Mesenchymal stem cell (in vitro differentiated cells and primary cell): ENCODE measurements around the gene DKKL1.

Source experiments
- DNase-seq: peaks from one replicate; pipeline ENCODE4 v3.0.0-alpha.2; 2013
- H2AFZ ChIP-seq: one replicate; pipeline ENCODE4 v1.6.1; 2013; ENCODE audit warnings: low read depth, mild to moderate bottlenecking, control low read depth, inconsistent platforms, low read length, moderate library complexity
- H2AK5ac ChIP-seq: 2 replicates; pipeline ENCODE4 v1.6.1; 2013; ENCODE audit warnings: low read length, moderate library complexity, mild to moderate bottlenecking, inconsistent platforms; ENCODE audit not compliant: severe bottlenecking
- H2BK120ac ChIP-seq: one replicate; pipeline ENCODE4 v1.6.1; 2013; ENCODE audit warnings: low read depth, mild to moderate bottlenecking, inconsistent platforms, low read length, moderate library complexity
- H2BK12ac ChIP-seq, 2 experiments: one replicate each; pipeline ENCODE4 v1.6.1; 2013; ENCODE audit warnings: inconsistent platforms in 2 of 2, low read length in 2 of 2, mild to moderate bottlenecking in 2 of 2, moderate library complexity in 2 of 2, control low read depth in 1 of 2
- H2BK15ac ChIP-seq: one replicate; pipeline ENCODE4 v1.6.1; 2013; ENCODE audit warnings: mild to moderate bottlenecking, low read depth, inconsistent platforms; ENCODE audit not compliant: poor library complexity, severe bottlenecking
- H2BK5ac ChIP-seq: 2 replicates; pipeline ENCODE4 v1.6.1; 2013; ENCODE audit warnings: low read depth, mild to moderate bottlenecking, low read length, control low read depth, inconsistent platforms; ENCODE audit not compliant: poor library complexity, severe bottlenecking
- H3K14ac ChIP-seq, 2 experiments: one replicate each; pipeline ENCODE4 v1.6.1; 2013; ENCODE audit warnings: inconsistent platforms in 2 of 2, low read length in 2 of 2, control low read depth in 1 of 2, mild to moderate bottlenecking in 1 of 2, moderate library complexity in 1 of 2
- H3K18ac ChIP-seq, 2 experiments: one replicate each; pipeline ENCODE4 v1.6.1; 2013; ENCODE audit warnings: inconsistent platforms in 2 of 2, low read length in 2 of 2, control low read depth in 1 of 2, low read depth in 1 of 2, mild to moderate bottlenecking in 1 of 2
- H3K23ac ChIP-seq, 2 experiments: one replicate each; pipeline ENCODE4 v1.6.1; 2013; ENCODE audit warnings: inconsistent platforms in 2 of 2, low read length in 2 of 2, mild to moderate bottlenecking in 2 of 2, moderate library complexity in 2 of 2, control low read depth in 1 of 2
- H3K27ac ChIP-seq: 2 replicates; pipeline ENCODE4 v1.5.1; 2013; ENCODE audit warnings: mild to moderate bottlenecking, moderate library complexity, low read length, control low read depth, inconsistent platforms; ENCODE audit not compliant: poor library complexity, severe bottlenecking
- H3K27me3 ChIP-seq, 2 experiments: 2 replicates each; pipeline versions ENCODE4 v1.6.1 to v1.7.0; 2013; ENCODE audit warnings: low read length in 2 of 2, mild to moderate bottlenecking in 2 of 2, moderate library complexity in 2 of 2, control low read depth in 1 of 2, inconsistent platforms in 1 of 2; ENCODE audit not compliant: control insufficient read depth in 1 of 2, insufficient read depth in 1 of 2
- H3K36me3 ChIP-seq, 2 experiments: 2 replicates each; pipeline versions ENCODE4 v1.6.1 to v1.7.0; 2013; ENCODE audit warnings: low read length in 2 of 2, control low read depth in 1 of 2, inconsistent platforms in 1 of 2, low read depth in 1 of 2, mild to moderate bottlenecking in 1 of 2; ENCODE audit not compliant: insufficient read depth in 2 of 2, control insufficient read depth in 1 of 2
- H3K4ac ChIP-seq, 2 experiments: one replicate each; pipeline ENCODE4 v1.6.1; 2013; ENCODE audit warnings: inconsistent platforms in 2 of 2, low read length in 2 of 2, mild to moderate bottlenecking in 2 of 2, moderate library complexity in 2 of 2, control low read depth in 1 of 2, low read depth in 1 of 2
- H3K4me1 ChIP-seq: 2 replicates; pipeline ENCODE4 v1.6.1; 2013; ENCODE audit warnings: low read depth, low read length, control low read depth; ENCODE audit not compliant: control insufficient read depth, insufficient read depth
- H3K4me2 ChIP-seq: 2 replicates; pipeline ENCODE4 v1.6.1; 2013; ENCODE audit warnings: low read length, mild to moderate bottlenecking, inconsistent platforms; ENCODE audit not compliant: poor library complexity, severe bottlenecking
- H3K4me3 ChIP-seq, 2 experiments: 2 replicates each; pipeline versions ENCODE4 v1.5.1 to v1.7.0; 2013; ENCODE audit warnings: low read length in 2 of 2, mild to moderate bottlenecking in 2 of 2, control low read depth in 1 of 2, low read depth in 1 of 2; ENCODE audit not compliant: insufficient read depth in 1 of 2
- H3K79me1 ChIP-seq: replicated peaks from 2 replicates; pipeline ENCODE4 v1.6.1; 2013; ENCODE audit warnings: mild to moderate bottlenecking, control low read depth, low read length, inconsistent platforms; ENCODE audit not compliant: poor library complexity, severe bottlenecking
- H3K9ac ChIP-seq: 2 replicates; pipeline ENCODE4 v1.7.0; 2013; ENCODE audit warnings: mild to moderate bottlenecking, low read length, moderate library complexity
- H3K9me3 ChIP-seq: 2 replicates; pipeline ENCODE4 v1.7.0; 2013; ENCODE audit warnings: mild to moderate bottlenecking, low read length; ENCODE audit not compliant: control insufficient read depth
- H4K8ac ChIP-seq: one replicate; pipeline ENCODE4 v1.6.1; 2013; ENCODE audit warnings: inconsistent platforms, mild to moderate bottlenecking, low read length, moderate library complexity
- H4K91ac ChIP-seq: one replicate; pipeline ENCODE4 v1.6.1; 2013; ENCODE audit warnings: mild to moderate bottlenecking, low read length, inconsistent platforms
- WGBS: methylation state at CpG from one replicate; pipeline ENCODE4 v1.1.7; 2013; ENCODE audit warnings: mixed read lengths; 5-methylcytosine and 5-hydroxymethylcytosine counted together

DKKL1 gene

DNA sequence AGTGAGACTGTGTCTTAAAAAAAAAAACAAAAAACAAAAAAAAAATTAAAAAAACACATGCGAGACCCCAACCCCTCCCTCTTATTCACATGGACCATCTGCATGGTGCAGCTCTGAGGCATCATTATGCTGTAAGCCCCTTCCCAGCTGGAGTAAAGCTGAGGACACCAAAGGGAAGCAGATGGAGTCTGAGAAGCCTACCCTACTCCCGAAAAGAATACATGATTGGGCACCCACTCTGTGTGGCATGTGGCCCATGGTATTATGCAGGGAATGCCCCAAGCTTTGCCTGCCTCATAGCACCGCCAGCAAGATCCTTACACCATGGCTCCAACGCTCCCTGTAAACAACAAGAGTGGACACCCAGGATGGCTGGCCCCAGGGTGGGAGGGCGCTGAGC is 54.8 kb downstream of the DKKL1 start:
- no peak overlapping the region for H2AK5ac ChIP-seq
- no peak overlapping the region for H3K9ac ChIP-seq
- no peaks in the 10 kb centered on the region for H3K36me3 ChIP-seq
- no peak overlapping the region for H3K4ac ChIP-seq
- H3K9me3 ChIP-seq, result no peaks in the 10 kb centered on the region
- peaks cover 17% of the 10 kb centered on the region for H3K4me1 ChIP-seq
- H3K27me3 ChIP-seq, result peaks cover 49 to 84% of the 10 kb centered on the region in 2 experiments
- no peak overlapping the region for H3K4me2 ChIP-seq
- no peak overlapping the region for H3K27ac ChIP-seq
- H3K23ac ChIP-seq, result no peak overlapping the region
- H2AFZ ChIP-seq, result no peak overlapping the region
- H3K4me3 ChIP-seq, result no peak overlapping the region
- no peak overlapping the region for H3K18ac ChIP-seq
- H2BK5ac ChIP-seq, result no peak overlapping the region
- WGBS, result 87% methylated on average over 4 of the region's 5 CpGs
- H4K91ac ChIP-seq, result no peak overlapping the region
- no peak overlapping the region for H3K14ac ChIP-seq
- no peak overlapping the region for H2BK12ac ChIP-seq
- H3K79me1 ChIP-seq, result no peaks in the 10 kb centered on the region
- H4K8ac ChIP-seq, result no peak overlapping the region
- DNase-seq, result no peak
- no peak overlapping the region for H2BK15ac ChIP-seq
- no peak overlapping the region for H2BK120ac ChIP-seq

DNA sequence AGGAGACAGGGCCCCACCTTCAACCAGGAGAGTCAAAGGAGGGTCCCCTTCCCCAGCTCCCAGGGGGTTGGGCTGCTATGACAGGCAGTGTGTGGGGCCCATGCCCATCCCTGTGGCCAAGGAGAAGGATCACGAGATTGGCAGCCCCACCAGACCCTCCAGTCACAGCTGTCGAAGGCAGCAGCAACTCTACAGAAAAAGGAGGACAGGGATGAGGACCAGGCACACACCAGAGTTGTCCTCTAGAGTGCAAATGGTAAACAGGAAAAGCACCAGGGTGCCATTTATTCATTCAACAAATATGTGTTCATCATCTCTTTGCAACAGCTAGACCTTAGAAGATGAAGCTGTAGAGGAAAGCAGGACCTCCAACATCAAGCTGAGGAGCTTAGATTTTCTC is 55.5 kb downstream of the DKKL1 start:
- H2AK5ac ChIP-seq, result no peak overlapping the region
- no peak overlapping the region for H3K18ac ChIP-seq
- no peak overlapping the region for H2BK12ac ChIP-seq
- H3K9me3 ChIP-seq, result no peaks in the 10 kb centered on the region
- H3K36me3 ChIP-seq, result no peaks in the 10 kb centered on the region
- no peak overlapping the region for H3K23ac ChIP-seq
- H2BK15ac ChIP-seq, result no peak overlapping the region
- no peak overlapping the region for H3K14ac ChIP-seq
- no peak overlapping the region for H3K4me3 ChIP-seq
- H4K8ac ChIP-seq, result no peak overlapping the region
- no peak overlapping the region for H3K27ac ChIP-seq
- H2BK120ac ChIP-seq, result no peak overlapping the region
- no peaks in the 10 kb centered on the region for H3K79me1 ChIP-seq
- peaks cover 56 to 88% of the 10 kb centered on the region in 2 experiments for H3K27me3 ChIP-seq
- H3K4ac ChIP-seq, result no peak overlapping the region
- DNase-seq, result no peak
- no peak overlapping the region for H2BK5ac ChIP-seq
- H2AFZ ChIP-seq, result no peak overlapping the region
- no peak overlapping the region for H3K9ac ChIP-seq
- WGBS, result 75% methylated on average over 2 of the region's 2 CpGs
- no peak overlapping the region for H4K91ac ChIP-seq
- H3K4me2 ChIP-seq, result no peak overlapping the region
- H3K4me1 ChIP-seq, result peaks cover 17% of the 10 kb centered on the region

DNA sequence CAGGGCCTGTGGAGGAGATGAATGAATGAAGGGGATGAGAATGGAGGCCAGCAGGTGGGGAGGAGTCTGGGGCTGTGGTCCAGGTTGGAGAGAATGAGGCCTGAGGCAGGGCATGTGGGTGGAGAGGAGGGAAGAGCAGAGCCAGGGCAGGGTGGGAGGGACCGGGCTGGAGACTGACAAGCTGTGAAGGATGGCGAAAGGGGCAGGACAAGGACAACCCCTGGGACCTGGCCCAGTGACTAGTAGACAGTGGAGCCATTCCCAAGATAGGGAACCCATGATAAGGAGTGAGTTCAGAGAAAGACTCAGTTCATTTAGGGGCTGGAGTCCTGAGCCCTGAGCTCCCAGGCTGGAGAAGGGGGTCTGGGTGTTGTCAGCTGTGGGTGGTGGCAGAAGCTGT is 56.5 kb downstream of the DKKL1 start:
- 77% methylated on average over 2 of the region's 2 CpGs for WGBS
- Histone ChIP-seq H4K8ac (no peak overlapping the region), H2AFZ (no peak overlapping the region), H3K36me3 (no peaks in the 10 kb centered on the region), H2AK5ac (no peak overlapping the region), H3K4me1 (peaks cover 15% of the 10 kb centered on the region), H2BK15ac (no peak overlapping the region), H3K27ac (no peak overlapping the region), H3K27me3 (peaks cover 66 to 97% of the 10 kb centered on the region in 2 experiments), H3K14ac (no peak overlapping the region), H3K18ac (no peak overlapping the region), H3K23ac (peak overlapping the region in 1 of 2 experiments; percentile 27), H4K91ac (no peak overlapping the region), H3K4me2 (no peak overlapping the region), H2BK120ac (no peak overlapping the region), H3K4ac (no peak overlapping the region), H3K9me3 (no peaks in the 10 kb centered on the region), H3K79me1 (no peaks in the 10 kb centered on the region), H2BK12ac (no peak overlapping the region), H2BK5ac (no peak overlapping the region), H3K9ac (no peak overlapping the region), H3K4me3 (no peak overlapping the region)
- DNase-seq, result no peak

DNA sequence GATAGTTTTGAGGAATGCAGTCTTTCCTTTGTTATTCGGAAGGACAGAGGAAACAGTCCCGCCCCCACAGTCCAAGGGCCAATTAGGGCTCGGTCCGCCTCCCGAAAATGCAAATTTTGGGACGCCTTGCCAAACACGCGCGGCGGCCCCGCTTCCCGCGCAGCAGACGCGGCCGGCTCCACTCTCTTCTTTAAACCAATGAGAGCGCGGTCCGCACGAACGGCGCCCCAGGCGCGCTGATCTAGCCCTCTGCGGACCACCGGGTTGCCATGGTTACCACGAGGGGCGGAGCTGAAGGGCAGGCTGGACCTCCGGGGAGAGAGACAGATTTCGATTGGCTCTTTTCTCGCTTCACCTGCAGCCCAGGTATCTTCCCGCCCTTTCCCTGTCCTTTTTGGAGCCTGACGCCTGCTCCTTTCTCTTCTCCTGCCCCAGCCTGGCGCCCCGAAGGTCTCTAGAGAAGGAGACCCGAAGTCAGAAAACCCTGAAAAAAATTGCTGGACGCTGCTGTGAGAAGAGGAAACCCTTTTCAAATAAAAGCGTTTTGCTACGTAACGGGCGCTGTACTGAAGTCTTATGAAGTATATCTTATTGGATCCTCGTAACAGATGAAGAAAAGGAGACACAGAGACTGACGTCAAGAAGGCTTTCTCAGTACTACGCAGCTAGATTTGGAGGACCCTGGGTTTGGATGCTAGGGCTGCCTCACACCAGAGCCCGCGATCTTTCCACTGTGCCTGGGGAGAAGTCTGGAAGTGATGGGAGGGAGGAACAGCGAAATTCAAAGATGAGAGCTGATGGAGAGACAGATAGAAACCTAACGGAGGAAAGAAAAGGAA is 57.6 kb downstream of the DKKL1 start:
- no peak overlapping the region for H3K18ac ChIP-seq
- no peaks in the 10 kb centered on the region for H3K79me1 ChIP-seq
- H3K27ac ChIP-seq, result no peak overlapping the region
- H3K23ac ChIP-seq, result no peak overlapping the region
- no peaks in the 10 kb centered on the region for H3K9me3 ChIP-seq
- H2BK5ac ChIP-seq, result no peak overlapping the region
- no peak overlapping the region for H3K4ac ChIP-seq
- DNase-seq, result peak; percentile 24
- no peak overlapping the region for H2BK12ac ChIP-seq
- H3K4me1 ChIP-seq, result peaks cover 15% of the 10 kb centered on the region
- no peak overlapping the region for H2AK5ac ChIP-seq
- H3K36me3 ChIP-seq, result no peaks in the 10 kb centered on the region
- H2BK15ac ChIP-seq, result no peak overlapping the region
- peaks cover 77 to 99% of the 10 kb centered on the region in 2 experiments for H3K27me3 ChIP-seq
- peak overlapping the region; percentile 26 to 41 for H3K4me3 ChIP-seq
- H2AFZ ChIP-seq, result no peak overlapping the region
- peak overlapping the region; percentile 30 for H3K4me2 ChIP-seq
- H3K14ac ChIP-seq, result no peak overlapping the region
- no peak overlapping the region for H2BK120ac ChIP-seq
- 18% methylated on average over 48 of the region's 48 CpGs for WGBS
- H3K9ac ChIP-seq, result no peak overlapping the region
- no peak overlapping the region for H4K91ac ChIP-seq
- H4K8ac ChIP-seq, result no peak overlapping the region
